K562 (cell line): Measurements from ENCODE around the gene SEC24B. TPM values are rescaled to one million over a fixed set of nuclear protein-coding genes. Genes with fewer than 3 reads are reported as not detected.

Experiments
- CCAR2 ChIP-seq: fragments of 200-400 bp; formaldehyde crosslinking; IDR thresholded peaks from 2 replicates; pipeline ENCODE4 v1.6.1; 2017; ENCODE audit warnings: mild to moderate bottlenecking, low read depth, low read length
- CREB1 ChIP-seq, 2 experiments: sonication (generic) in 1 of 2; formaldehyde crosslinking in 1 of 2; IDR thresholded peaks; 2 replicates each; pipeline versions ENCODE4 v1.6.1 to v1.8.0; 2012 to 2022; ENCODE audit warnings: inconsistent platforms in 1 of 2, mild to moderate bottlenecking in 1 of 2, missing genetic modification reagents in 1 of 2, moderate library complexity in 1 of 2
- FOSL1 ChIP-seq: fragments of 200-800 bp; sonication (Bioruptor generic); conservative IDR thresholded peaks from 2 replicates; pipeline ENCODE4 v1.6.1; 2016; ENCODE audit warnings: missing genetic modification characterization, missing compliant biosample characterization
- GATAD2A ChIP-seq: fragments of 450-650 bp; IDR thresholded peaks from 2 replicates; pipeline ENCODE4 v1.6.1; 2017
- HNRNPUL1 ChIP-seq: fragments of 200-400 bp; formaldehyde crosslinking; IDR thresholded peaks from 2 replicates; pipeline ENCODE4 v1.6.1; 2017; ENCODE audit warnings: low read length
- JUND ChIP-seq, 2 experiments: IDR thresholded peaks; 2 replicates in 1 of 2; 3 replicates in 1 of 2; pipeline ENCODE4 v1.6.1; 2011; ENCODE audit warnings: borderline replicate concordance in 2 of 2, low read depth in 2 of 2, low read length in 2 of 2, improper control_type of control experiment in 1 of 2, missing biosample characterization in 1 of 2, missing genetic modification characterization in 1 of 2, missing genetic modification reagents in 1 of 2
- NEUROD1 ChIP-seq: fragments of 150-350 bp; IDR thresholded peaks from 2 replicates; pipeline ENCODE4 v1.6.1; 2014; ENCODE audit warnings: borderline replicate concordance, low read length, low read depth; ENCODE audit not compliant: partially characterized antibody
- PRPF4 ChIP-seq: fragments of 200-400 bp; formaldehyde crosslinking; IDR thresholded peaks from one replicate; pipeline ENCODE4 v1.6.1; 2017; ENCODE audit warnings: low read length, low read depth, mild to moderate bottlenecking; ENCODE audit not compliant: insufficient read depth, poor library complexity, severe bottlenecking
- RBFOX2 ChIP-seq: fragments of 200-400 bp; formaldehyde crosslinking; IDR thresholded peaks from 2 replicates; pipeline ENCODE4 v1.6.1; 2017; ENCODE audit warnings: low read depth, mild to moderate bottlenecking, low read length, moderate library complexity
- SMARCE1 ChIP-seq: fragments of 450-650 bp; IDR thresholded peaks from 2 replicates; pipeline ENCODE4 v1.7.1; 2016; ENCODE audit warnings: mild to moderate bottlenecking
- SRSF1 ChIP-seq: fragments of 200-400 bp; formaldehyde crosslinking; IDR thresholded peaks from 2 replicates; pipeline ENCODE4 v1.6.1; 2017; ENCODE audit warnings: mild to moderate bottlenecking, low read depth, low read length, moderate library complexity
- SRSF3 ChIP-seq: fragments of 200-400 bp; formaldehyde crosslinking; IDR thresholded peaks from 2 replicates; pipeline ENCODE4 v1.6.1; 2016; ENCODE audit warnings: mild to moderate bottlenecking, low read length, moderate library complexity; ENCODE audit not compliant: insufficient read depth
- ZNF143 ChIP-seq: sonication (generic); formaldehyde crosslinking; IDR thresholded peaks from 2 replicates; pipeline ENCODE4 v1.9.0; 2022; ENCODE audit warnings: mild to moderate bottlenecking, missing genetic modification reagents
- ZNF436 ChIP-seq: fragments of 250-450, 450-650 bp; sonication (Bioruptor Pico); formaldehyde crosslinking; IDR thresholded peaks from 2 replicates; pipeline ENCODE4 v1.7.0; 2020; ENCODE audit warnings: mild to moderate bottlenecking
- polyA plus RNA-seq, 8 experiments: library from polyadenylated mRNA; depleted of rRNA in 4 of 8; stranded (reverse) in 5 of 8; unstranded in 3 of 8; fragments of >200 nt; fragmentation: Nextera tagmentation in 2 of 8; fragmentation: Illumina TruSeq in 1 of 8; extraction: Ambion mirVana in 2 of 8; extraction: Trizol in 1 of 8; gene quantifications; 2 replicates each; pipeline versions ENCODE4 v1.2.1 to v1.2.3, GENCODE V29; 2011 to 2014; ENCODE audit warnings: inconsistent platforms in 1 of 8, missing spikeins in 1 of 8
- total RNA-seq, 7 experiments: library from RNA; depleted of rRNA in 6 of 7; stranded (reverse); fragments of >200 nt in 6 of 7; fragmentation: Illumina TruSeq in 2 of 7; extraction: Trizol in 2 of 7; gene quantifications; 2 replicates each; pipeline versions ENCODE4 v1.2.1 to v1.2.3, GENCODE V29; 2011 to 2021; ENCODE audit warnings: low replicate concordance in 1 of 7
- TF ChIP-seq, protein P1 (sequence below): fragments of 250-450 bp; sonication (Bioruptor Pico); IDR thresholded peaks from 2 replicates; pipeline ENCODE4 v1.8.0; 2022; ENCODE audit warnings: inconsistent platforms
- TF ChIP-seq, protein P2 (sequence below): IDR thresholded peaks from 2 replicates; pipeline ENCODE4 v1.6.1; 2016; ENCODE audit warnings: missing genetic modification characterization, missing compliant biosample characterization
- TF ChIP-seq, protein P3 (sequence below): fragments of 450-650 bp; IDR thresholded peaks from 2 replicates; pipeline ENCODE4 v1.6.1; 2016; ENCODE audit warnings: antibody characterized with exemption

The SEC24B gene
- total and polyA plus RNA-seq, 9 of the 15 experiments (the other 6 are each of a cell fraction or from before 2014, with no cell fraction given): 6.3 to 46.4 (median 17.1) TPM

DNA sequence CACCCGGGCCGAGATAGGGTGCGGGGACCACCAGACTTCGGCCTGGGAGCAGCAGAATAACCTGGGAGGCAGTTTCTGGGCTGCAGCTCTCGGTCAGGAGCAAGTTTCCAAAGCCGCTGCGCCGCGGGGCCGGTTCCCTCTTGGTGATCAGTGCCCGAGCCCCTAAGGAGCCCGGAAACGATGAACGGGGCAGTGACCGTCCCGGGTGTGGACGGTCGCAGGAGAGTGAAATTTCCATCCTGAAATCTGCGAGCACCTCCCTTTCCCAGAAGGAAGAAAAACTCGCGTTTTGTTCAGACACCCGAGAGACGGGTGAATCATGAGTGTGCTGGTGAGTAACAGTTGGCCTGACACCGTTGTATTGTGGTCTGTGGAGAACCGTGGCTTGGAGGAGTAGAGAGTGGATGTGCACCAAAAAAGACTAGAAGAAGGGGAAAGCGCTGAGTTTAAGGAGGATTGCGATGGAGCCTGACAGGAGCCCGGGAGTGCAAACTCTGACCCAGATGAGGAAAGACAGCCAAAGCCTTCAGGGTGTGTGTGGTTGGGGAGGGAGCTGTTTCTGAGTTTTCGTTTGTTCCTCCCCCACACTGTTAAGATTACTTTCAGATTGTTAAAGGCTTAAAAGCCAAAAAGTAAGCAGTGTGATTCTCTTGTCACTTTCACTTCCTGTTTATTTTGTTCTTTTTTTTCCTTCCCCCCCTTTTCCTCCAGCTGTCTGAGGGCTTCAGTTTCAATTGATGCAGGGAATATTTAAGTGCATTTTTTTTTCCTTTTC, 127.3 kb downstream of the SEC24B start (continued):
- TF ChIP-seq CREB1 (IDR thresholded peaks at IDR 0.05): no peak
- TF ChIP-seq CREB1 (CRISPR knock-in tag; IDR thresholded peaks at IDR 0.05): 0 out of 2 replicates have a peak, but pooled peaks have one; percentile 7
- no peak for TF ChIP-seq CCAR2
- TF ChIP-seq JUND (IDR thresholded peaks at IDR 0.05; ENCODE audit: borderline replicate concordance, low read depth, low read length): no peak
- peak; percentile 42; the same call in 1 of the 3 replicates for TF ChIP-seq JUND (tag; IDR thresholded peaks at IDR 0.05; ENCODE audit: borderline replicate concordance, low read depth, low read length)
- 0 out of 2 replicates have a peak, but pooled peaks have one; percentile 46 for TF ChIP-seq SMARCE1
- TF ChIP-seq NEUROD1: no peak
- TF ChIP-seq, protein P1, sequence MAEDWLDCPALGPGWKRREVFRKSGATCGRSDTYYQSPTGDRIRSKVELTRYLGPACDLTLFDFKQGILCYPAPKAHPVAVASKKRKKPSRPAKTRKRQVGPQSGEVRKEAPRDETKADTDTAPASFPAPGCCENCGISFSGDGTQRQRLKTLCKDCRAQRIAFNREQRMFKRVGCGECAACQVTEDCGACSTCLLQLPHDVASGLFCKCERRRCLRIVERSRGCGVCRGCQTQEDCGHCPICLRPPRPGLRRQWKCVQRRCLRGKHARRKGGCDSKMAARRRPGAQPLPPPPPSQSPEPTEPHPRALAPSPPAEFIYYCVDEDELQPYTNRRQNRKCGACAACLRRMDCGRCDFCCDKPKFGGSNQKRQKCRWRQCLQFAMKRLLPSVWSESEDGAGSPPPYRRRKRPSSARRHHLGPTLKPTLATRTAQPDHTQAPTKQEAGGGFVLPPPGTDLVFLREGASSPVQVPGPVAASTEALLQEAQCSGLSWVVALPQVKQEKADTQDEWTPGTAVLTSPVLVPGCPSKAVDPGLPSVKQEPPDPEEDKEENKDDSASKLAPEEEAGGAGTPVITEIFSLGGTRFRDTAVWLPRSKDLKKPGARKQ: no peak
- TF ChIP-seq GATAD2A: no peak
- TF ChIP-seq SRSF1: no peak
- no peak for TF ChIP-seq SRSF3
- TF ChIP-seq, protein P2, sequence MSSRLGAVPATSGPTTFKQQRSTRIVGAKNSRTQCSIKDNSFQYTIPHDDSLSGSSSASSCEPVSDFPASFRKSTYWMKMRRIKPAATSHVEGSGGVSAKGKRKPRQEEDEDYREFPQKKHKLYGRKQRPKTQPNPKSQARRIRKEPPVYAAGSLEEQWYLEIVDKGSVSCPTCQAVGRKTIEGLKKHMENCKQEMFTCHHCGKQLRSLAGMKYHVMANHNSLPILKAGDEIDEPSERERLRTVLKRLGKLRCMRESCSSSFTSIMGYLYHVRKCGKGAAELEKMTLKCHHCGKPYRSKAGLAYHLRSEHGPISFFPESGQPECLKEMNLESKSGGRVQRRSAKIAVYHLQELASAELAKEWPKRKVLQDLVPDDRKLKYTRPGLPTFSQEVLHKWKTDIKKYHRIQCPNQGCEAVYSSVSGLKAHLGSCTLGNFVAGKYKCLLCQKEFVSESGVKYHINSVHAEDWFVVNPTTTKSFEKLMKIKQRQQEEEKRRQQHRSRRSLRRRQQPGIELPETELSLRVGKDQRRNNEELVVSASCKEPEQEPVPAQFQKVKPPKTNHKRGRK: peak; percentile 72
- peak; percentile 54; the same call in 1 of the 2 replicates for TF ChIP-seq FOSL1
- no peak for TF ChIP-seq ZNF436 (CRISPR knock-in tag)
- no peak for TF ChIP-seq RBFOX2
- no peak for TF ChIP-seq HNRNPUL1
- TF ChIP-seq, protein P3, sequence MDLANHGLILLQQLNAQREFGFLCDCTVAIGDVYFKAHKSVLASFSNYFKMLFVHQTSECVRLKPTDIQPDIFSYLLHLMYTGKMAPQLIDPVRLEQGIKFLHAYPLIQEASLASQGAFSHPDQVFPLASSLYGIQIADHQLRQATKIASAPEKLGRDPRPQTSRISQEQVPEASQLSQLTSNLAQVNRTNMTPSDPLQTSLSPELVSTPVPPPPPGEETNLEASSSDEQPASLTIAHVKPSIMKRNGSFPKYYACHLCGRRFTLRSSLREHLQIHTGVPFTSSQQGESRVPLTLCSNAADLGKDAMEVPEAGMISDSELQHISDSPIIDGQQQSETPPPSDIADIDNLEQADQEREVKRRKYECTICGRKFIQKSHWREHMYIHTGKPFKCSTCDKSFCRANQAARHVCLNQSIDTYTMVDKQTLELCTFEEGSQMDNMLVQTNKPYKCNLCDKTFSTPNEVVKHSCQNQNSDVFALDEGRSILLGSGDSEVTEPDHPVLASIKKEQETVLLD: no peak
- TF ChIP-seq ZNF143 (CRISPR knock-in tag): no peak
- no peak for TF ChIP-seq PRPF4
